ENCODE results near the gene INSIG1.

Gene INSIG1

GRCh38 chr7:155333346-155334234, 35.9 kb downstream of the INSIG1 start:
- no peak for DNase-seq

GRCh38 chr7:155336812-155337602, 39.3 kb downstream of the INSIG1 start:
- DNase-seq: no peak

- DNase-seq: no peak
These were observed 40.4 kb downstream of the INSIG1 start for GRCh38 chr7:155337946-155338631.

- DNase-seq: no peak
These were observed 41.1 kb downstream of the INSIG1 start for GRCh38 chr7:155338632-155339320.

DNA sequence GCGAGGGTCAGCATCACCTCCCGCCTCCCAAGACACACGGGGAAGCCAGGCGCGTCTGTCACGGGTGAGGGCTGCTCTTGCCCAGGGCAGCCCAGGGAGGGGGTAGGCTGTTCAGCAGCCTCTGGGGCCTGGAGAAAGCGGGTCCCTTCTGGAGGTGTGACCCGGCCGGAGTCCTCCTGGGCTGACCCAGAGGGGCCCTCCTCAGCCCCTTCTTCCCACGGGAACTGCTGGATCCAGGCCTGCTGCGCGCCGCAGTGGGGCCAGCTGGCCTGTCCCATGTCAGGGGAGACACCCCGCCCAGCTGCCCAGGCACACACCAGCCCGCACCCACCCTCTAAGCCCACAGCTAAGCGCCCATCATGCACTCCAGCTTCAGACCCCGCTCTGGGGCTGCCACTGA, 41.8 kb downstream of the INSIG1 start:
- DNase-seq: no peak

GRCh38 chr7:155340071-155340531, 42.4 kb downstream of the INSIG1 start:
- DNase-seq: no peak

DNA sequence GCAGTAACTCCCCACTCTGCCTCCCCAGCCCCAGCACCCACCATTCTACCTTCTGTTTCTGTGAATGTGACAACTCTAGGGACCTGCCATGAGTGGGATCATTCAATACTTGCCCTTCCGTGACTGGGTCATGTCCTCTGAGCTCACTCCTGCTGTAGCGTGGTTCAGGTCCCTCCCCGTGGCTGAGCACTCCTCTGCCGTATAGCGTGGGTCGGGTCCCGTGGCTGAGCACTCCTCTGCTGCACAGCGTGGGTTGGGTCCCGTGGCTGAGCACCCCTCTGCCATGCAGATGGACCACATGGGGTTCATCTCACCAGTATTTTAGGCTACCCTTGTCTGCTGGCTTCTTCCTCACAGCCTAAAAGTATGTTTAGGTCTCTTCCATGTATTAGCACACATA, 43.0 kb downstream of the INSIG1 start:
- DNase-seq: no peak

DNA sequence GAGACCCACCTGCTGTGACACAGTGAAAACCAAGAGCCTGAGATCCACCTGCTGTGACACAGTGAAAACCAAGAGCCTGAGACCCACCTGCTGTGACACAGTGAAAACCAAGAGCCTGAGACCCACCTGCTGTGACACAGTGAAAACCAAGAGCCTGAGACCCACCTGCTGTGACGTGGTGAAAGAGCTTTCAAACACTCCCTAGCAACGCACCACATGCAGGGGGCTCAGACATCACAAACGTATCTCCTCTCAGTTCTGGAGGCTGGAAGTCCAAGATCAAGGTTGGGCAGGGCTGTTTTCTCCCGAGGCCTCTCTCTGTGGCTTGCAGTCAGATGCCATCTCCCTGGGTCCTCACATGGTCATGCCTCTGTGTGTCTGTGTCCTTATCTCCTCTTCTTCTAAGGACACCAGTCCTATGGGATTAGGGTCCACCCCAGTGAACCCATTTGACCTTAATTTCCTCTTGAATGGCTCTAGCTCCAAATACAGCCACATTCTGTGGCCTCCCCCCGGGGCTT, 43.8 kb downstream of the INSIG1 start:
- DNase-seq: no peak

DNA sequence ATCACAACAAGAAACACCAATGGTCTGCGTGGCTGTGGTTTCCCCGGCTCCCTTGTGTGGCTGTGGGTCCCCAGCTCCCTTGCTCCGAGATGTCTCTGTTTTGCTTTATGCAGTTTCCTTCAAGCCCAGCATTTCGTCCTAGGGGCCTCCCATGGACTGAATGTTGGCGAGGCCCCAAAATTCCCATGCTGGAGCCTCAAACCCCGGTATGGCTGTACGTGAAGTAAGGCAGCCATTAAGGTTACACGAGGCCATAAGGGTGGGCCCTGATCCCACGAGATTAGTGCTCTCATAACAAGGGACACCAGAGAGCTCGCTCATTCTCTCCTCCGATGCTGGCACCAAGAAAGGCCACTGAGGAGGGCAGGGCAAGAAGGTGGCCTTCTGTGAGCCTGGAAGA, 44.6 kb downstream of the INSIG1 start:
- DNase-seq: no peak

GRCh38 chr7:155343150-155343549, 45.5 kb downstream of the INSIG1 start:
- DNase-seq: no peak

GRCh38 chr7:155343661-155344121, 46.0 kb downstream of the INSIG1 start:
- no peak for DNase-seq

GRCh38 chr7:155344270-155344617, 46.6 kb downstream of the INSIG1 start:
- no peak for DNase-seq

GRCh38 chr7:155344618-155345433, 47.1 kb downstream of the INSIG1 start:
- DNase-seq: no peak

DNA sequence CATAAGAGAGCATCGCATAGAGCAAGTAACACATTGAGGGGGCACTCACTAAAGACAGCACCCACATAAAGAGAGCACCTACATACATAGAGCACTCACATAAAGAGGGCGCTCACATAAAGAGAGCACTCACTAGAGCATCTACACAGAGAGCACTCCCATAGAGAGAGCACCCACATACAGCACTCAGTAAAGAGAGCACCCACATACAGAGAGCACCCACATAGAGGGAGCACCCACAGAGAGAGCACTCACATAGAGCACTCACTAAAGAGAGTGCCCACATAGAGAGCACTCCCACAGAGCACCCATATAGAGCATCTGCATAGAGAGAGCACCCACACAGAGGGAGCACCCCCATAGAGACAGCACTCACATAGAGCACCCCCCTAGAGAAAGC, 47.8 kb downstream of the INSIG1 start:
- DNase-seq: no peak

GRCh38 chr7:155346285-155346684, 48.6 kb downstream of the INSIG1 start:
- no peak for DNase-seq

- DNase-seq: no peak
These were observed 51.1 kb downstream of the INSIG1 start for GRCh38 chr7:155348806-155349205.

- no peak for DNase-seq
These were observed 52.1 kb downstream of the INSIG1 start for GRCh38 chr7:155349601-155350331.

GRCh38 chr7:155351120-155351870, 53.6 kb downstream of the INSIG1 start:
- no peak for DNase-seq

DNA sequence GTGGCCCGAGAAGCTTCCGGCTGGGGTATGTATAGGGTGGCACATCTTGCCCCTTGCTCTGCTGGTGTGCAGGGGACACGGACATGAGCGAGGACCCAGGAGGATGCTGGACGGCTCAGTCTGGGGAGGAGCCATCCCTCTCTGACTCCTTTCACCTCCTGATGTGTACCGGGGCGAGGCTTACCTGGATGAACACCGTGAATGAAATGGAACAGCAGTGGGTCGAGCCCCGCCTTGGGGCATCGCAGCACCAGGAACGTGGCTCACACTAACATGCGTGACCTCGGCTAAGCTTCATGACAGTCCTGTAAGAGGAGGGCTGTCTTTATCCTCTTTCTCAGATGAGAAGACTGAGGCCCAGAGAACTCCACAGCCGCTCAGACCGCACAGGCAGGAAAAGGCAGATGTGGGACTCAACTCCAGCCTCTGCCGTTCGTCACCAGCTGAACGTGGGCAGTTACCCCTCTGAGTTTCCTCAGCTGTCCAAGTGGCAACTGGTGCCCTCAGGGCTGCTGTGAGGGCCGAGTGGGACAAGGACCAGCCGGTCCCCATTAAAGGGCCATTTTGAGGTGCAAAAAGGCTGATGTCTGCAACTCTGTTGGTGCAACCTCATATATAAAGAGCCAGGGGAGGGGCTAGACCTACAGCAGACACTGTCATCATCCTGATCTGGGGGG, 54.5 kb downstream of the INSIG1 start:
- no peak for DNase-seq

GRCh38 chr7:155352753-155353115, 55.1 kb downstream of the INSIG1 start:
- no peak for DNase-seq
